Activated CD4-positive, alpha-beta T cell treated with anti-CD3 and anti-CD28 coated beads, Interleukin-2, Interleukin-6, amounts not matched to agents 100 ng/mL and 50 ng/mL, durations not matched to agents 16 hours and 8 hours (primary cell): Measurements from ENCODE around the gene AAR2.

Experiments used
- DNase-seq: peaks from one replicate; pipeline ENCODE4 v3.0.0-alpha.2; 2020

Gene AAR2

GRCh38 chr20:36261389-36262105, 25.3 kb downstream of the AAR2 start:
- no peak for DNase-seq

DNA sequence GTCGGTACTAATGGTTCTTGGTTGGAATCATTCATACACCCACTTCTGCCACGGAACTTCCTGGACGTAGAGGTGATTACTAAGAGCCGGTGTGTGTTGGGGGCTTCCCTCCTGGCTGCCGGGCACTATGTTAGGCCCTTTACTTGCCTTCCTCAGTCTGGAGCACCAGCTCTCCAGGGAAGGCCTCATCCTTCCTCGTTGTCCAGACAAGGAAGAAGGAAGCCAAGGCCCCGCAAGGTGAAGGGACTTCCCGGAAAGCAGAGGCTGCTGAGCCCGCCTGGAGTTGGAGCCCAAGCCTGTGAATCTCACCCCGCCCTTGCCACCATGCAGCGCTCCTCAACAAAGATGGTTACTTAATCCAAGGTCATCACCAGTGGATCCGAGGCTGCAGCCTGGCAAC, 26.2 kb downstream of the AAR2 start:
- DNase-seq, result no peak

GRCh38 chr20:36264426-36265246, 28.4 kb downstream of the AAR2 start:
- no peak for DNase-seq

DNA sequence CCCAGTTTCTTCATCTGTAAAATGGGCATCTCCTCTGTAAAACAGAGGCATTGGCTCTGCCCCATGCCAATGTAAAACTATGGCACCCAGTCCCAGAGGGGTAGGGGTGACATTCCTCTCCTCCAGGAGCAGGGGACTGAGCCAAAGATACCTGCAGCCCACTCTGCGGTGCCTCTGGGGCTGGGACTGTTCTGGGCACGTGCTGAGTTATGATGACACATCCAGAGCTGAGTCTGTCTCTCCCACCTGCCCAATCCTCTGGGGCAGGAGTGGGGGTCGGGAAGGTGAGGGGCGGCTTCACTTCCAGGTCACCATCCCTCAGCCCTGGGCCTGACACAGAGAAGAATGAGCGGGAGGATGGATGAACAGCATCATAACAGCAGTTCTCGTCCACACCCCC, 29.9 kb downstream of the AAR2 start:
- DNase-seq, result no peak

- DNase-seq, result no peak
These were observed 31.5 kb downstream of the AAR2 start for GRCh38 chr20:36267605-36268381.

GRCh38 chr20:36268440-36269342, 32.4 kb downstream of the AAR2 start:
- no peak for DNase-seq

DNA sequence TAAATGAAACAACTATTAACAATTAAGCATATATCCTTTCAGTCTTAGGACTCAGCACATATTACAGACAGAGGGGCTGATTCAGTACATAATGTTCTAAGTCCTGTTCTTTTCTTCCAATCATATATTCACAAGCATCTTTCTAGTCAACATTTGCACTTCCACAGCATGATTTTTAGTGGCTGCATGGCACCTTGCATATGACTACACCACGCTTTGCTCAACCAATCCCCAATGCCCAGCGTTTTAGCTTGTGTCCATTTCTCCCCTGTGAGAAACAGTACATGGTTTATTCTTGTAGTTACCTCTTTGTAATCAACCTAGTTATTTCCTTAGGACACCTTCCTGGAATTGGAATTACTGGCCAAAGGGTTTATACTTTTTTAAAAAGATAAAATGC, 33.2 kb downstream of the AAR2 start:
- no peak for DNase-seq

DNA sequence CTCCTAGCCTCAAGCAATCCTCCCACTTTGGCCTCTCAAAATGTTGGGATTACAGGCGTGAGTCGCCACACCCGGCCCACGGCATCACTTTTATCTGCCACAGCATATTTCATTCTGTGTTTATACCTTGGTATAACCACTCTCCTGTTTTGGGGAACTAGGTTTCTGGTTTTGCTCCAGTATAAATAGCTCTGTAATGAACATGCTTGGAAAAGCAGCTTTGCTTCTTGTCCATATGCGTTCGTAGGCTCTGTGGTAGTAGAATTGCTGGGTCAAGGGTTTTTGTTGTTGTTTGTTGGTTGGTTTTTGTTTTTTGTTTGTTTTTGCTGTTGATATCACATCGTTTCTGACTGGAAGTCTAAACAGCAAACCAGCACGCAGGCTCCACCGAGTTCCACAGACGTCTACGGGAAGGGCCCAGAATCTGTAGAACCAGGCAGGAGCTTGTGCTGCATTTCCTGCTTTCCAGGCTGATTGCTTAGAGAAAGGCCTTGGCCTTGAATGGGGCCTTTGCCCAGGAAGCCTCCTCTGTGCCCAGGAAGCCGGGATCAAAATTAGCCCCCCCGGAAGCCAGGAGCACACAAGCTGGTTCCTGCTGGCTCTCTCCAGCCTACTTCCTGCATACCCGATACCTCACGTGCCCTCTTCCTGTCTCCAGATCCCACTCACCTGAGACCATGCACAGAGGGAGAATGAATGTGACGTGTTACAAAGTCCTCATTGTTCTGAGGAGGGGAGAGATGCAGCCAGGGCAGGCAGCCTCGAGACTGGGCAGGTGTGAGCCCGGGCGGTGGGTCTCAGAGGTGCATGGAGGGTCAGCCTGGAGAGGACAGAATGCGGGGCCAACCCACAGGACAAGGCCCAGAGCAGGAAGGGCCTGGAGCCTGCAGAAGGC, 34.7 kb downstream of the AAR2 start:
- DNase-seq, result no peak

GRCh38 chr20:36271639-36272546, 35.6 kb downstream of the AAR2 start:
- no peak for DNase-seq

GRCh38 chr20:36272547-36273220, 36.4 kb downstream of the AAR2 start:
- no peak for DNase-seq

GRCh38 chr20:36273414-36274180, 37.3 kb downstream of the AAR2 start:
- DNase-seq, result peak; percentile 16

DNA sequence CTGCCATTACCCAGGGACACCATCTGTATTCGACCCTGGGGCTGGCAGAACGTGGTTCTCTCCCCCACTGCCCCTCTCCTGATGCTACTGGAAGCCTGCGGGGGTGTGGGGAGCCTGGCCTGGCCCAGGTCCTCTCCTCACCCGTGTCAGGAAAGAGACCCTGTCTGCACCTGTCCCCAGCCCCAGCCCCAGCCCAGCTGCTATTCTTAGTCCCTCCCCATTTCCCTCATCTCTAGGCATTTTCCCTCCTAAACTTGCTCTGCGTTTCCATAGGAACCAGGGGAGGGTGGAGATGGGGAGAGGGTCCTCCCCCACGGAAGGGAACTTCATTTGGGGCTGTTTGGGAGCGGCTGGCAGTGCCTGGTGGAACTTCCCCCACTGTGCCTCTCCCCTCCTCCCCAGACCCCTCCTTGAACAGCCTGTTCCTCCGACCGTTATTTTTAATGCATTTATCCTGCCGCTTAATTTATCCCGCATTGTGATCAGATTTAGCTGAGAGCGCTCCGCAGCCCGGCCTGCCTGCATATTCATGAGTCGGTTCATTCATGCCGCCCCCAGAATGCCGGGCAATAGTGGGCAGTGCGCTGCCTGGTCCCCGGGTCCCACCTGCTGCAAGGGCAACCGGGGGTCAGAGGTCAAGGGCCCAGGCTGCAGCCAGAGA, 38.0 kb downstream of the AAR2 start:
- no peak for DNase-seq

DNA sequence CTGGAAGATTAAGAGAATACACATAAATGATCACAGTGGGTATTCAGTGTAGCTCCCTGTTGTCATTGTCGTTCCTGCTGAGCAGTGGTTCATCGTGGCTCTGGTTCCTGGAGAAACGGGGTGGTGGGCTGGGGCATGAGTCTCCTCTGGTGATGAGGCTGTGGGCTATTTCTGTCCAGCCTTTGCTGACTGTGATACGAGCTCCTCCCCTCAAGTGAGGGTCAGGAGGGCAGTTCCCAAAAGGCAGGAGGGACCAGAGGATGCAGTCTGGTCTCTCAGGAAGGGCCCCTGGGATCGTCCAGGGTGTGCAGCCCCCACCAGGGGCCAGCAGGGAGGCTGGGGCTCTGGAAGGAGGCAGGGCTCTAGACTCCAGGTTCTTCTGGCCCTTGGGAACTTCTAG, 38.7 kb downstream of the AAR2 start:
- no peak for DNase-seq

DNA sequence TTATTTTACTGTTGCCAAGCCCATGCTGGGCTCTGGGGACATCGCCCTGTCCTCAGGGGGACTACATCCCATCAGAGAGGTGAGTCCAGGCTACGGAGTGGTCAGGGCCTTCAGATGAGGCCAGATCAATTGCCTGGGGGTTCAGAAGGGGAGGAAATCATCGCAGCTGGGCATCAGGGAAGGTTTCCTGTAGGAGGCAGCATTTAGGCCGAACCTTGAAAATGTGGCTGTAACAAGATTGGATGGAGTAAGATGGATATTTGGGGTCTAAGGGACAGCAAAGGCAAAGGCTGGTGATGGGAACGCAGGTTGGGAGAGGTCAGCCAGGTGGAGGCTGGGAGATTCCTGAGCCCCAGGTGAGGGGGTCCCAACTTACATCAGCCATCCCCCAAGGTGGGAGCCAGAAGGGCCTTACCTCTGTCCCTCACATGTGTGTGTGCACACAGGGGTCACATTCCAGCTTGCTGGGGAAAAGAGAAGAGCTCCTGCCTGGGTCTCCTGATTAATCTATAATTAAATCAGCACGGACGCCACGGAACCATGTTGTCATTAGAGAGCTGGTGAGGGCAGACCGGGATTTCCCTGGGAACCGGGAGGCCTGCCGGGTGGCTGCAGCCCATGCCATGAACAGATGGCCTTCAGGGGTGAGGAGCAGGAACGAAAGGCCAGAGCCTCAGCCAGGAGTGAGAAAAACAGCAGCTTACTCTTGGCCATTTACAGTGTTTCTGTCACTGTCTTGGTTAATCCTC, 39.3 kb downstream of the AAR2 start:
- DNase-seq, result no peak

DNA sequence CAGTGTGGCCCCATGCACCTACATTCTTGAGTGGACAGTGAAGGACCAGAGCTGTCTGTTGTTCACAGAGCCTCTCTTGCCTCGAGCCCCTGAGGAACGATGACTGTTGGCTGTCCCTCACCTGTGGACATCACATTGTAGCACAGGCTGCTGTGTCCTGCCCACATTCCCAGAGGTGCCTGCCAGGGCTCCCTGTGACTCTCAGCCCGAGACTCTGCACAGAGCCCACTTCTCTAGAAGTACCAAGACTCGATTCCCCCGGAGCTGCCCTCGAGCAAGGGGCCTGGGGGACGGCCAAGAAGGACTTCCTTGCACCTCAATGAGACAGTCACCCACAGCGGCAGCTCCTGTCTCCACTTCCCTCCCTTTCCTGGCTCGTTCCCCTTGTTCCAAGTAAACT, 41.3 kb downstream of the AAR2 start:
- DNase-seq, result no peak

DNA sequence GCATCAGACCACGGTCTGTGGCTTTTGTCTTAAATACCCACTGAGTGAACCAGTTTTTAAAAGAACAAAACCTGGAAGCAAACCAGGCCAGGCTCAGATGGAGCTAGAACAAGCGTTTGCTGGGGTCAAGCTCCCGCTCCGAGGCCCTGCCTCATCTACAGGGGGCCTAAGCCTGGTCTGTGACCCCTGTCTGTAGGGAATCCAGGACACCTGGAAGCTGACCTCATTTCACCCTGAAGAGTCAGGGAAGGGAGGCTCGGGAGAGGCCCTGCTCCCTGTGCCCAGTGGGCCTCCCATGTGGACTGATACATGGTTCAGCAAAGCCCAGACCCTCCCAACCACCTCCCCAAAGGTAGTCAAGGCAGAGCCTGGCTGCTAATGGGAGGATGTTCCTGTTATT, 43.1 kb downstream of the AAR2 start:
- no peak for DNase-seq

- no peak for DNase-seq
These were observed 43.5 kb downstream of the AAR2 start for GRCh38 chr20:36279776-36280175.
